Panc1 (cell line): ENCODE data around the gene UVSSA. TPM values are rescaled to one million over a fixed set of nuclear protein-coding genes. Genes with fewer than 3 reads are reported as not detected.

Source experiments
- ATAC-seq: fragments of 200-7000 bp; cut with Tn5 transposase; 2 replicates; pipeline ENCODE4 v1.9.1; 2020; ENCODE audit warnings: mild to moderate bottlenecking, moderate library complexity
- BruUV-seq: library from RNA; stranded (reverse); fragments of 400-500 nt; replicated peaks from 2 replicates; lab custom pipeline; 2021; lab: Mats Ljungman, UMichigan
- CTCF ChIA-PET: fragments of 300-600 bp; sonication (Branson Sonifier 250); formaldehyde crosslinking; loops from one replicate; lab custom pipeline; 2022; ENCODE audit warnings: antibody characterized with exemption; lab: Charles Lee
- POLR2A ChIA-PET: fragments of 300-600 bp; sonication (Branson Sonifier 250); formaldehyde crosslinking; loops from one replicate; lab custom pipeline; 2022; ENCODE audit warnings: antibody characterized with exemption; lab: Charles Lee
- DNase-seq: peaks from one replicate; pipeline ENCODE4 v3.0.0-alpha.2; 2010; ENCODE audit warnings: low read depth, low spot score
- H3K27ac ChIP-seq: 2 replicates; pipeline ENCODE4 v1.5.1; 2011; ENCODE audit warnings: mild to moderate bottlenecking, low read length, inconsistent platforms
- H3K27me3 ChIP-seq: fragments of 200-500 bp; sonication (Bioruptor generic); 2 replicates; pipeline ENCODE4 v1.6.0; 2014; ENCODE audit warnings: low read length, inconsistent platforms; ENCODE audit not compliant: control insufficient read depth, insufficient read depth
- H3K36me3 ChIP-seq: fragments of 200-500 bp; sonication (Bioruptor generic); 2 replicates; pipeline ENCODE4 v1.5.1; 2014; ENCODE audit warnings: inconsistent platforms, mild to moderate bottlenecking, low read length, moderate library complexity; ENCODE audit not compliant: control insufficient read depth, insufficient read depth
- H3K4me1 ChIP-seq: 2 replicates; pipeline ENCODE4 v1.5.1; 2011; ENCODE audit warnings: inconsistent platforms, mild to moderate bottlenecking, low read length, moderate library complexity; ENCODE audit not compliant: control insufficient read depth, insufficient read depth
- H3K4me3 ChIP-seq, 2 experiments: 2 replicates each; pipeline ENCODE4 v1.5.1; 2011 to 2012; ENCODE audit warnings: low read depth in 2 of 2, low read length in 2 of 2, mild to moderate bottlenecking in 2 of 2, inconsistent platforms in 1 of 2, moderate library complexity in 1 of 2
- H3K9me3 ChIP-seq: fragments of 200-500 bp; sonication (Bioruptor generic); 2 replicates; pipeline ENCODE4 v1.5.1; 2014; ENCODE audit warnings: low read depth, mild to moderate bottlenecking, inconsistent platforms, low read length, moderate library complexity; ENCODE audit not compliant: control insufficient read depth, insufficient read depth
- POLR2AphosphoS5 ChIP-seq: IDR thresholded peaks from 2 replicates; pipeline ENCODE4 v1.6.1; 2012; ENCODE audit warnings: mild to moderate bottlenecking, low read depth, low read length, moderate library complexity
- REST ChIP-seq, 2 experiments: IDR thresholded peaks; 2 replicates each; pipeline ENCODE4 v1.6.1; 2011 to 2012; ENCODE audit warnings: low read depth in 2 of 2, control low read depth in 1 of 2, low read length in 1 of 2, mild to moderate bottlenecking in 1 of 2, moderate library complexity in 1 of 2; ENCODE audit not compliant: insufficient read depth in 1 of 2
- SIN3A ChIP-seq: IDR thresholded peaks from 2 replicates; pipeline ENCODE4 v1.6.1; 2012; ENCODE audit warnings: low read depth, mild to moderate bottlenecking, low read length, moderate library complexity, borderline replicate concordance; ENCODE audit not compliant: insufficient read depth
- TCF7L2 ChIP-seq: IDR thresholded peaks from 2 replicates; pipeline ENCODE4 v1.6.1; 2011; ENCODE audit warnings: mild to moderate bottlenecking, low read depth, low read length, inconsistent platforms
- in situ Hi-C: cut with HindIII; loops from 2 replicates; pipeline ENCODE4 v1.10.0; 2016; ENCODE audit warnings: low sequenced_read_pairs, low pct_unique_long_range_greater_than_20kb
- intact Hi-C: fragments of 100-400 bp; cut with micrococcal nuclease; formaldehyde crosslinking; loops from one replicate; pipeline ENCODE4 v1.10.0; 2022; ENCODE audit not compliant: unreplicated experiment
- total RNA-seq: library from RNA; stranded (reverse); gene quantifications from one replicate; pipeline ENCODE4 v1.2.1, GENCODE V29; 2021; ENCODE audit not compliant: unreplicated experiment
- TF ChIP-seq, protein P1 (sequence below): fragments of 450-650 bp; IDR thresholded peaks from 2 replicates; pipeline ENCODE4 v1.5.1; 2017; ENCODE audit warnings: mild to moderate bottlenecking

The UVSSA gene
- total RNA-seq, 1 experiment from 2014 or later, result 23.4 TPM

- no peak overlapping the region for H3K4me3 ChIP-seq
- TF ChIP-seq, protein P1, sequence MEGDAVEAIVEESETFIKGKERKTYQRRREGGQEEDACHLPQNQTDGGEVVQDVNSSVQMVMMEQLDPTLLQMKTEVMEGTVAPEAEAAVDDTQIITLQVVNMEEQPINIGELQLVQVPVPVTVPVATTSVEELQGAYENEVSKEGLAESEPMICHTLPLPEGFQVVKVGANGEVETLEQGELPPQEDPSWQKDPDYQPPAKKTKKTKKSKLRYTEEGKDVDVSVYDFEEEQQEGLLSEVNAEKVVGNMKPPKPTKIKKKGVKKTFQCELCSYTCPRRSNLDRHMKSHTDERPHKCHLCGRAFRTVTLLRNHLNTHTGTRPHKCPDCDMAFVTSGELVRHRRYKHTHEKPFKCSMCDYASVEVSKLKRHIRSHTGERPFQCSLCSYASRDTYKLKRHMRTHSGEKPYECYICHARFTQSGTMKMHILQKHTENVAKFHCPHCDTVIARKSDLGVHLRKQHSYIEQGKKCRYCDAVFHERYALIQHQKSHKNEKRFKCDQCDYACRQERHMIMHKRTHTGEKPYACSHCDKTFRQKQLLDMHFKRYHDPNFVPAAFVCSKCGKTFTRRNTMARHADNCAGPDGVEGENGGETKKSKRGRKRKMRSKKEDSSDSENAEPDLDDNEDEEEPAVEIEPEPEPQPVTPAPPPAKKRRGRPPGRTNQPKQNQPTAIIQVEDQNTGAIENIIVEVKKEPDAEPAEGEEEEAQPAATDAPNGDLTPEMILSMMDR, result peak; percentile 86
- TF ChIP-seq REST (IDR thresholded peaks at IDR 0.05; ENCODE audit: insufficient read depth in 1 of 2, low read depth in 2 of 2, low read length in 1 of 2), result no peak
- POLR2A ChIA-PET, result no interaction called here
- CTCF ChIA-PET, result interaction anchor here (0.6 to 1.2 kb wide), 2 partner anchors 273 to 275 kb away, joined by 3 to 5 read pairs; no protein-coding TSS in a partner anchor
- H3K27ac ChIP-seq, result no peak overlapping the region
- in situ Hi-C loops (no loop called here), intact Hi-C loops (loop anchor here (5.0 kb wide), 2 partner anchors 156 to 271 kb away; no protein-coding TSS in a partner anchor)
- ATAC-seq (0 out of 2 replicates have a peak, but pooled peaks have one; percentile 33), DNase-seq (no peak)
- no TSS peak for BruUV-seq
- no peaks in the 10 kb centered on the region for H3K4me1 ChIP-seq
- no peaks in the 10 kb centered on the region for H3K9me3 ChIP-seq
- H3K36me3 ChIP-seq, result no peaks in the 10 kb centered on the region
- H3K27me3 ChIP-seq, result no peaks in the 10 kb centered on the region
These were observed 9.4 kb downstream of the UVSSA start for GRCh38 chr4:1356181-1356998.

GRCh38 chr4:1357356-1358248 is 10.6 kb downstream of the UVSSA start:
- no peaks in the 10 kb centered on the region for H3K4me1 ChIP-seq
- intact Hi-C loops (loop anchor here (5.0 kb wide), 2 partner anchors 155 to 270 kb away; no protein-coding TSS in a partner anchor), in situ Hi-C loops (no loop called here)
- H3K27ac ChIP-seq, result no peak overlapping the region
- H3K4me3 ChIP-seq, result no peak overlapping the region
- no peaks in the 10 kb centered on the region for H3K36me3 ChIP-seq
- TF ChIP-seq TCF7L2 (no peak), SIN3A (no peak), REST (IDR thresholded peaks at IDR 0.05; ENCODE audit: insufficient read depth in 1 of 2, low read depth in 2 of 2, low read length in 1 of 2) (no peak), POLR2AphosphoS5 (no peak)
- TF ChIP-seq, protein P1, result no peak
- POLR2A ChIA-PET, result no interaction called here
- no peaks in the 10 kb centered on the region for H3K27me3 ChIP-seq
- no TSS peak for BruUV-seq
- ATAC-seq, result no peak
- no peaks in the 10 kb centered on the region for H3K9me3 ChIP-seq
- CTCF ChIA-PET, result no interaction called here
- DNase-seq, result no peak
